GM18498 (cell line): ENCODE data around the gene LRRC51.
"Not testable (repeated sequence)": the region's sequence is repeated elsewhere in the genome, so short reads cannot be mapped to it uniquely, and the experiment has no call there.

Experiments
- ATAC-seq: cut with Tn5 transposase; IDR thresholded peaks from one replicate; pipeline ENCODE4 v1.9.1; 2021; ENCODE audit warnings: mild to moderate bottlenecking, moderate library complexity; ENCODE audit not compliant: unreplicated experiment

LRRC51 gene

GRCh38 chr11:72103754-72104167 is 23.1 kb downstream of the LRRC51 start:
- ATAC-seq = no peak

- ATAC-seq = no peak
These were observed 25.2 kb downstream of the LRRC51 start, which contains the start of gene TOMT for GRCh38 chr11:72105888-72106287. Gene TOMT (plus strand): TSS chr11:72105924. CDS start chr11:72105952, 28 bp downstream.

GRCh38 chr11:72111300-72112142 is 30.9 kb downstream of the LRRC51 start:
- ATAC-seq = peak; percentile 0

GRCh38 chr11:72112143-72112977 is 31.7 kb downstream of the LRRC51 start, which contains the start of gene ANAPC15:
Gene ANAPC15 (minus strand): TSS chr11:72112695. CDS start chr11:72111276, 1,419 bp downstream.
- ATAC-seq = peak; percentile 89

- ATAC-seq = no peak
These were observed 32.5 kb downstream of the LRRC51 start for GRCh38 chr11:72112978-72113808.

- no peak for ATAC-seq
These were observed 33.9 kb downstream of the LRRC51 start for GRCh38 chr11:72114570-72114969.

- no peak for ATAC-seq
These were observed 35.5 kb downstream of the LRRC51 start for GRCh38 chr11:72116019-72116755.

- ATAC-seq = no peak
These were observed 38.5 kb downstream of the LRRC51 start for GRCh38 chr11:72119198-72119597.

GRCh38 chr11:72120930-72121329 is 40.3 kb downstream of the LRRC51 start:
- ATAC-seq = no peak

GRCh38 chr11:72122607-72123006 is 42.0 kb downstream of the LRRC51 start:
- ATAC-seq = no peak

- ATAC-seq = no peak
These were observed 42.5 kb downstream of the LRRC51 start for GRCh38 chr11:72123117-72123653.

- no peak for ATAC-seq
These were observed 43.4 kb downstream of the LRRC51 start for GRCh38 chr11:72124046-72124445.

- ATAC-seq = no peak
These were observed 45.3 kb downstream of the LRRC51 start for GRCh38 chr11:72125956-72126355.

- ATAC-seq = no peak
These were observed 47.3 kb downstream of the LRRC51 start for GRCh38 chr11:72127923-72128322.

GRCh38 chr11:72129381-72129780 is 48.7 kb downstream of the LRRC51 start:
- no peak for ATAC-seq

GRCh38 chr11:72132646-72133045 is 52.0 kb downstream of the LRRC51 start:
- ATAC-seq = no peak

GRCh38 chr11:72135473-72135872 is 54.8 kb downstream of the LRRC51 start, which contains the start of gene FOLR3:
Gene FOLR3 (plus strand): TSS chr11:72135725. CDS start chr11:72135953, 228 bp downstream.
- not testable (repeated sequence) for ATAC-seq

- ATAC-seq = no peak
These were observed 55.4 kb downstream of the LRRC51 start for GRCh38 chr11:72135891-72136683.
